Activated B cell treated with CpG ODN at 0.5 μM for 24 hours (primary cell): ENCODE results near the gene ARHGAP4. TPM values are rescaled to one million over a fixed set of nuclear protein-coding genes. Genes with fewer than 3 reads are reported as not detected.

Experiments
- ATAC-seq: fragments of 200-7000 bp; cut with Tn5 transposase; one replicate; pipeline ENCODE4 v1.10.0; 2021; ENCODE audit warnings: low read depth, mild to moderate bottlenecking, moderate library complexity
- CTCF ChIA-PET: fragments of 350-600 bp; sonication (Branson Sonifier 250); formaldehyde crosslinking; loops from one replicate; lab custom pipeline; 2021; ENCODE audit warnings: antibody characterized with exemption; lab: Charles Lee
- POLR2A ChIA-PET: fragments of 350-600 bp; sonication (Branson Sonifier 250); formaldehyde crosslinking; loops from one replicate; lab custom pipeline; 2021; ENCODE audit warnings: antibody characterized with exemption; lab: Charles Lee
- DNase-seq: peaks from one replicate; pipeline ENCODE4 v3.0.0; 2022
- H3K27ac Mint-ChIP-seq: one replicate; pipeline ENCODE4 v1.8.0; 2020; ENCODE audit warnings: mixed read lengths
- H3K27me3 Mint-ChIP-seq: one replicate; pipeline ENCODE4 v1.8.0; 2021; ENCODE audit warnings: mixed read lengths
- H3K36me3 Mint-ChIP-seq: one replicate; pipeline ENCODE4 v1.8.0; 2021; ENCODE audit warnings: low read depth, mixed read lengths
- H3K4me1 Mint-ChIP-seq: one replicate; pipeline ENCODE4 v1.8.0; 2021; ENCODE audit warnings: mixed read lengths
- H3K4me3 Mint-ChIP-seq: one replicate; pipeline ENCODE4 v1.8.0; 2020; ENCODE audit warnings: mild to moderate bottlenecking, mixed read lengths
- H3K9me3 Mint-ChIP-seq: one replicate; pipeline ENCODE4 v1.8.0; 2020; ENCODE audit warnings: mixed read lengths
- intact Hi-C: fragments of 100-400 bp; cut with micrococcal nuclease; formaldehyde crosslinking; loops from one replicate; pipeline ENCODE4 v1.15.1; 2024
- total RNA-seq: library from RNA; stranded (reverse); gene quantifications from 2 replicates; pipeline ENCODE4 v1.2.3, GENCODE V29; 2022
- TF ChIP-seq, protein P1 (sequence below): fragments of 200-600 bp; IDR thresholded peaks from one replicate; pipeline ENCODE4 v1.8.0; 2022; ENCODE audit warnings: antibody characterized with exemption, mild to moderate bottlenecking

Gene ARHGAP4
- total RNA-seq, result 151 and 158 TPM in 2 replicates

- peaks cover 9% of the 10 kb centered on the region for H3K36me3 Mint-ChIP-seq
- DNase-seq (peak; percentile 48), ATAC-seq (peak; percentile 4)
- CTCF ChIA-PET, result interaction anchor here (0.8 to 7.7 kb wide), 3 partner anchors 22 to 894 kb away, joined by 3 to 146 read pairs (median 3); partner anchors contain the start of gene RENBP
- no peaks in the 10 kb centered on the region for H3K9me3 Mint-ChIP-seq
- intact Hi-C loops, result loop anchor here (1.0 to 5.0 kb wide), 6 partner anchors 25 to 453 kb away; partner anchors contain the start of genes CCNQ, EMD and MECP2
- peaks cover 55% of the 10 kb centered on the region for H3K4me1 Mint-ChIP-seq
- TF ChIP-seq, protein P1, sequence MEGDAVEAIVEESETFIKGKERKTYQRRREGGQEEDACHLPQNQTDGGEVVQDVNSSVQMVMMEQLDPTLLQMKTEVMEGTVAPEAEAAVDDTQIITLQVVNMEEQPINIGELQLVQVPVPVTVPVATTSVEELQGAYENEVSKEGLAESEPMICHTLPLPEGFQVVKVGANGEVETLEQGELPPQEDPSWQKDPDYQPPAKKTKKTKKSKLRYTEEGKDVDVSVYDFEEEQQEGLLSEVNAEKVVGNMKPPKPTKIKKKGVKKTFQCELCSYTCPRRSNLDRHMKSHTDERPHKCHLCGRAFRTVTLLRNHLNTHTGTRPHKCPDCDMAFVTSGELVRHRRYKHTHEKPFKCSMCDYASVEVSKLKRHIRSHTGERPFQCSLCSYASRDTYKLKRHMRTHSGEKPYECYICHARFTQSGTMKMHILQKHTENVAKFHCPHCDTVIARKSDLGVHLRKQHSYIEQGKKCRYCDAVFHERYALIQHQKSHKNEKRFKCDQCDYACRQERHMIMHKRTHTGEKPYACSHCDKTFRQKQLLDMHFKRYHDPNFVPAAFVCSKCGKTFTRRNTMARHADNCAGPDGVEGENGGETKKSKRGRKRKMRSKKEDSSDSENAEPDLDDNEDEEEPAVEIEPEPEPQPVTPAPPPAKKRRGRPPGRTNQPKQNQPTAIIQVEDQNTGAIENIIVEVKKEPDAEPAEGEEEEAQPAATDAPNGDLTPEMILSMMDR, result no peak
- H3K4me3 Mint-ChIP-seq, result peak within 1 kb of the TSS; percentile 92
- POLR2A ChIA-PET, result interaction anchor here (0.7 to 10.3 kb wide), 28 partner anchors 15 to 621 kb away, joined by 3 to 305 read pairs (median 4); partner anchors contain the start of genes AVPR2, BCAP31, FLNA and G6PD
- peak within 1 kb of the TSS; percentile 97 for H3K27ac Mint-ChIP-seq
- H3K27me3 Mint-ChIP-seq, result no peaks in the 10 kb centered on the region
Measured at GRCh38 chrX:153925739-153926551, at the start of gene ARHGAP4. Gene ARHGAP4 (minus strand): TSS chrX:153926264. CDS start chrX:153926202, 62 bp downstream.

- ChIA-PET CTCF (interaction anchor here (1.3 kb wide), 1 partner anchor 38 kb away, joined by 4 read pairs; no protein-coding TSS in a partner anchor), POLR2A (interaction anchor here (0.8 to 4.6 kb wide), 3 partner anchors 33 to 396 kb away, joined by 4 to 36 read pairs (median 7); partner anchors contain the start of gene IRAK1)
- TF ChIP-seq, protein P1, result no peak
- peak overlapping the region; percentile 77 for H3K27ac Mint-ChIP-seq
- ATAC-seq, result no peak
- H3K4me1 Mint-ChIP-seq, result peaks cover 16% of the 10 kb centered on the region
- no peaks in the 10 kb centered on the region for H3K9me3 Mint-ChIP-seq
- H3K27me3 Mint-ChIP-seq, result no peaks in the 10 kb centered on the region
- peaks cover 8% of the 10 kb centered on the region for H3K36me3 Mint-ChIP-seq
- intact Hi-C loops, result no loop called here
- DNase-seq, result no peak
- no peak overlapping the region for H3K4me3 Mint-ChIP-seq
Measured at GRCh38 chrX:153974726-153975286, 48.7 kb upstream of the ARHGAP4 start.

DNA sequence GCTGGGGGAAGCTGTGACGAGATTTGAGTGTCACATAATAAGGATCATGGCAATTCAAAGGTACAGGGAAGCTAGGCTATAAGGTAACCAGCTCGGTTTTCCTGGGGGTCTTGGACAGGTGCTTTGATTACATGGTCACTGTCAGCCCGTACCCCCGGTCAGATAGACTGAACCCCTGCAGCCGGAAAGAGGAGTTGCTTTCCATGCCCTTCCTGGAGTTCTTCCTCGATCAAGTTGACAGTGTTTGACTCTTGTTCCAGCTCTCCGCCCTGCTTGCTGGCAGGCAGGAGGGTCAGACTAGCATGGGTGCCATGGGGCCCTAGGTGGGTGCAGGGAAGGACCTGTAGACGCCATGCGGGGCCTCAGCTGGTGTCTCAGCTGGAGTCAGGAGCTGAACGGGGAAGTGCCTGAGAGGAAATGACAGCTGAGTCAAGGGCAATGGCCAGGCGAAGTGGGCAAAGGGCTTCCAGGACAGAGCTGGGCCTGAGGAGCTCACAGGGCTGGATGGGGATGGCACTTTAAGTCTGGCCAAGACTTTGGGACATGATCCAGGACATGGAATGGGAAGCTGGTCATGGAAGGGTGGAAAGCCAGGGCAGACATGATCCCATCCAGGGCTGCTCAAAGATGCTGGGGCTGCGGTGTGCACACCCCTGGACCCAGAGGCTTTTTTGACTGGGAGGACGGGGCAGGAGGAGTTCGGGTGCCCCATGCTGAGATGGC is 48.1 kb upstream of the ARHGAP4 start:
- TF ChIP-seq, protein P1, result no peak
- peak overlapping the region; percentile 87 for H3K4me3 Mint-ChIP-seq
- POLR2A ChIA-PET, result interaction anchor here (0.8 to 4.6 kb wide), 6 partner anchors 11 to 397 kb away, joined by 3 to 36 read pairs (median 4); partner anchors contain the start of gene IRAK1
- intact Hi-C loops, result no loop called here
- H3K27ac Mint-ChIP-seq, result peak overlapping the region; percentile 77
- ATAC-seq (no peak), DNase-seq (no peak)
- peaks cover 8% of the 10 kb centered on the region for H3K36me3 Mint-ChIP-seq
- CTCF ChIA-PET, result interaction anchor here (1.3 kb wide), 1 partner anchor 39 kb away, joined by 4 read pairs; no protein-coding TSS in a partner anchor
- H3K4me1 Mint-ChIP-seq, result peaks cover 21% of the 10 kb centered on the region
- H3K27me3 Mint-ChIP-seq, result no peaks in the 10 kb centered on the region
- H3K9me3 Mint-ChIP-seq, result no peaks in the 10 kb centered on the region

GRCh38 chrX:153973127-153974002 is 47.3 kb upstream of the ARHGAP4 start:
- H3K36me3 Mint-ChIP-seq, result peaks cover 8% of the 10 kb centered on the region
- intact Hi-C loops, result loop anchor here (1.0 kb wide), 1 partner anchor 11 kb away; no protein-coding TSS in a partner anchor
- no peaks in the 10 kb centered on the region for H3K9me3 Mint-ChIP-seq
- peak overlapping the region; percentile 87 for H3K4me3 Mint-ChIP-seq
- H3K4me1 Mint-ChIP-seq, result peaks cover 28% of the 10 kb centered on the region
- DNase-seq, result no peak
- no peak for ATAC-seq
- POLR2A ChIA-PET, result interaction anchor here (0.8 to 8.1 kb wide), 7 partner anchors 12 to 398 kb away, joined by 3 to 114 read pairs (median 5); partner anchors contain the start of genes ARHGAP4 and IRAK1
- CTCF ChIA-PET, result interaction anchor here (1.3 kb wide), 1 partner anchor 39 kb away, joined by 4 read pairs; no protein-coding TSS in a partner anchor
- H3K27ac Mint-ChIP-seq, result peak overlapping the region; percentile 90
- H3K27me3 Mint-ChIP-seq, result no peaks in the 10 kb centered on the region
- TF ChIP-seq, protein P1, result no peak
